HG03342 (cell line): ENCODE results near the gene SRRM2.

Experiments
- ATAC-seq: cut with Tn5 transposase; IDR thresholded peaks from one replicate; pipeline ENCODE4 v1.9.1; 2021; ENCODE audit warnings: mild to moderate bottlenecking, moderate library complexity; ENCODE audit not compliant: unreplicated experiment

Gene SRRM2

GRCh38 chr16:2737895-2738418 is 14.5 kb upstream of the SRRM2 start:
- no peak for ATAC-seq

DNA sequence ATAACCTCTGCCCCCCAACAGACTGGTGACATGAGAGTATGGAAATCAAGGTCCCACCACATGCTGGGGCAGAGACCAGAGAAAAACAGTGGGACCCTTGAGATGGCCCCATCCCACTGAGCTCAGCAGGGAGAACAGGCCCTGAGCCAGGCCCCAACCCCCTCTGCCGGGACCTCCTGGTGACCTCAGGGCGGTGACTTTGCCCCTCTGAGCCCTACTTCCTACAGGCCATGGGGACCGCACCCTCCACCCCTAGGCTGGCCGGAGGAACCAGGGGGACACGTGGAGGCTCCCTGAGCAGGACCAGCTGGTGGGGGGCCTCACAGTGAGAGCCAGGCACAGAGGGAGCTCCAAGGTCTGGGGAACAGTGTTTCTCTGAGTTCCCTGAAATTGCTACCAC is 13.8 kb upstream of the SRRM2 start:
- no peak for ATAC-seq

DNA sequence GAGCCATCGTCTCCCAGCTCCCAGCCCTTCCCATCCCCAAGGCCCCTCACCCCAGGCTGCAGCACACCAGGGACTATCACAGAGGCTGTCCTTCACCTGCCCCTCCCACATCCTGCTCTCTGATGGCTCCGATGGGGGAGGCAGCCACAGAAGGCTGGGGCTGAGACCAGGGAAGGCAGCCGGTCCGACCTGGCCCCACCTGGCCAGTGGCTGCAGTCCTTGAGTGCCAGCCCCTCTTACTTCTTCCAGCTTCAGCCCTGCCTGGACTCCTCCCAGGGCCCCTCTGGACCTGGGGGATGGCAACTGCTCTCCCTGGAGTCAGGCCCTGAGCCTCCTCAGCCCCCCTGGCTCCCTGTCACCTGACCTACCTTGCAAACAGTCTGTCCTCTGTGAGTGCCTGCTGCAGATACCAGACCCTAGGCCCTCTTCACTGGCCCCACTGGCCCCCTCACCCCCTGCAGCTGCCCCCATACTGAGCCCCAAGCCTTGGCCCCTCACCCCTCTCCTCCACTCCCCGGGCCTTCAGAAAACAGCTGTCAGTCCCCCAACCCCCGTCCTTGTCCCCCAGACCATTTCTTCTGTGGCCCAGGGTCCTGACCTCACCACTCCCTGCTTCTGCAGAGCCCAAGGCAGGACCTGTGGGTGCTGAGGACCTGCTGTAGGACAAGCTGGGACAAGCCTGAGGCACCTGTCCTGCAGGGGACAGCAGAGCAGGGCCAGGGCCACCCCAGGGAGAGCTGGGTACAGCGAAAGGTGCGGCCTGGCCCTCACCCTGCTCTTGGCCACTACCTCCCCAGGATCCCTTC is 12.6 kb upstream of the SRRM2 start:
- no peak for ATAC-seq

GRCh38 chr16:2740476-2740875 is 12.0 kb upstream of the SRRM2 start:
- no peak for ATAC-seq

DNA sequence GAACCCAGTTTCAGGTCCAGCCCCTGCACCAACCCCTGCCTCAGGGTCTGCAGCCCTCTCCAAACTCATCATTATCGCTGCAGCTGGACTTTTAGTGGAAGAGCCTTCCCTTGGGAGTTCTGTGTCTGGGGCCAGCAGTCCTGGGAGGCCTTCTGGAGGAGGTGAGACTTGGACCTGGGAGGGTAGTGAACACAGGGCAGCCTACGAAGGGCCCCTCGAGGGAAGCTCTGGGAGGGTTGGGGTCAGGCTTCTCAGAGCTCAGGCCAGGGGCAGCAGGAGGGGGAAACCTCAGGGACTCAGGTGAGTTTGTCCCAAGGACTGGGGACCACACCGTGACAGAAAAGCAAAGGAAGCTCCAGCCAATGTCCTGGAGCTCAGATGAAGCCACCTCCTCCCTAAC is 11.3 kb upstream of the SRRM2 start:
- ATAC-seq = no peak

DNA sequence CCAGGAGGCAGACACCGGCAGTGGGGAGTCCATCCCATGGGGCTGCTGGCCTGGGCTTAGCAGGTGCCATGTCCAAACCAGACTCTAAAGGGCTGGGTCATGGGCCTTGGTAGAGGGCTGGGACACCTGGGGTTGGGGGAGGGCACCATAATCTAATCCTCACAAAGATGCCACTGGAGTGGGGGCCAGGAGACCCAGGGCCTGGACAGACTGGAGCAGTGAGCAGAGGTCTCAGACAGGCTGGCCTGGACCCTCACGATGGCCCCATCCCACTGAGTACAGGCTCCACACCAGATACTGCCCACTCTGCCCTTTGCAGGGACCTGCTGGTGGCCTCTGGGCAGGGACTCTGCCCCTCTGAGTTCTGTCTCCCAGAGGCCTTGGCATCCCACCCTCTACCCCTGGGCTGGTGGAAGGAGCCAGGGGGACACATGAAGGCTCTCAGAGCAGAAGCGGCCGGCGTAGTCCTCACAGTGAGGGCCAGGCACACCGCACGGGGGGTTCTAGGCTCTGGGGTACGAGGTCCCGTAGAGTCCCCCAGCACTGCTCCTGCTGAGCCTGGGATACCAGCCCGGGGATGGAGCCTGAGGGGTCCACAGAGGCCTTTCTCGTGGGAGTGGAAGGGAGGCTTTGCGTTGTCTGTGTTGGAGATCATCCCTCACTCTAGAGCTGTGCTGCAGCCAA is 10.0 kb upstream of the SRRM2 start:
- ATAC-seq = no peak

DNA sequence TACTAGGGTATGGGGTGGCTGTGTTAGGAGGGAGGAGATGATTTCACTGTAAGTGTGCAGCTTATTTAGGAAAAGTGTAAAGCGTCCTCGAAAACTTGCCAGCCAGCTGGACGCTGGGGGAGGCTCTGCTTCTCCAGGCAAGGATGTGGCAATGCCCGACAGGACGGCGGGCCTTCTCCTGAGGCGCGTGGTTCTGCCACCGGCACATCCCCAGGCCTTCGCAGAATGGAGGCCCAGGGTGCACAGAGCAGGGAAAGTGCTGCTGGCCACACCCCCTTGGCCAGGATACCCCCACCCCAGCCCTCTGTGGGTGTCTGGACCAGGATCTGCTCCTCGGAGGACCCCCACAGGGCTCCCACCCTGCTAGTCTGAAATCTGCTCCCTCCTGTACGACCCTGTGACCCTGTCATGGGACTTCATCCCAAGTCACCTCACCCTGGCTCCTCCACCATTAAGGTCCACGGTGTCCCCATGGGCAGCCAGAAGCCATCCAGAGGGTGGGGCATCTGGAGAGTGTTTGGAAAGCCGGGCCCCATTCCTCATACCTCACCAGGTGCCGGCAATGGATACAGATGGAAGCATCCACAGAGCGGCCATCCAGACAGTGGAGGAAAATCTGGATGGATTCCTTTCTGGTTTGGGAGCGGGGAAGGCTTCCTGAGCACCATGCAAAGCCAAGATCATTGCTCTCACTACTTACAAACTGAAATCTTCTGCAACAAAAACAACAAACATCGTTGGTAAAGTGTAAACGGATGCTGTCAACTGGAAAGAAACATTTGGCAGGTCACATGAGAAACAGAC is 9.2 kb upstream of the SRRM2 start:
- no peak for ATAC-seq

DNA sequence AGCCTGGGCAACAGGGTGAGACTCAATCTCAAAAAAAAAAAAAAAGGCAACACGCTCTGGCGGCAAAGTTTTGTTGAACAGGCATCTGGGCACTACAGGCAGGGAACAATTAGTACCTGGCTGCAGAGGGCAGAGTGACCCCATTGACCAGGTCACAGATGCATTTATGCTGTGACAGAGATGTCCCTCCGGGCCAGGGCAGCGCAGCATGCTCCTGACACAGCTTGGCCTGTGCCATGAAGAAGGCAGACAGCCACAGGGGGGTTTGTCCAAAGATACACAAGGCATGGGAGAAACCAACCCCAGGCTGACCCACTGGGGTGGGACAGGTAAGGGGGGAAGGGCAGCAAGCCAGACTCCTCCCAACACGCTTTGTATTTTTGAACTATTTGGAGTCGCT is 7.7 kb upstream of the SRRM2 start:
- ATAC-seq = no peak

GRCh38 chr16:2745116-2745890 is 7.1 kb upstream of the SRRM2 start:
- no peak for ATAC-seq

DNA sequence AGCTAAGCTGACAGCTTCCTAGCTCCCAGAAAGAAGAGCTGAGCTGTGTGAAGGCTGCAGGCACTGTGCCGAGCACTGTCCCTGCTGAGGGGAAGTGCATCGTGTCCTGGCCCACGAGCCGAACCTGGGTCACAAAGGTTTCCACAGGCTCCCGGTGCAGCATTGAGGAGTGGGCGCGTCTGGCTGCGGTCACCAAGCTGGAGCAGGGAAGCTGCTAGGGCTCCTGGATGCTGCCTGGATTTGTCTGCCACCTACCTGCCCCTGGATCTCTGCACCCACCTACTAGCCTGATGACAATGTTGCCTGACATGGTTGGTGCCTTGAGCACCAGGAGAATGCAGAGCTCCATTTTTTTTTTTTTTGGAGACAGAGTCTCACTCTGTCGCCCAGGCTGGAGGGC is 6.5 kb upstream of the SRRM2 start:
- ATAC-seq = no peak

DNA sequence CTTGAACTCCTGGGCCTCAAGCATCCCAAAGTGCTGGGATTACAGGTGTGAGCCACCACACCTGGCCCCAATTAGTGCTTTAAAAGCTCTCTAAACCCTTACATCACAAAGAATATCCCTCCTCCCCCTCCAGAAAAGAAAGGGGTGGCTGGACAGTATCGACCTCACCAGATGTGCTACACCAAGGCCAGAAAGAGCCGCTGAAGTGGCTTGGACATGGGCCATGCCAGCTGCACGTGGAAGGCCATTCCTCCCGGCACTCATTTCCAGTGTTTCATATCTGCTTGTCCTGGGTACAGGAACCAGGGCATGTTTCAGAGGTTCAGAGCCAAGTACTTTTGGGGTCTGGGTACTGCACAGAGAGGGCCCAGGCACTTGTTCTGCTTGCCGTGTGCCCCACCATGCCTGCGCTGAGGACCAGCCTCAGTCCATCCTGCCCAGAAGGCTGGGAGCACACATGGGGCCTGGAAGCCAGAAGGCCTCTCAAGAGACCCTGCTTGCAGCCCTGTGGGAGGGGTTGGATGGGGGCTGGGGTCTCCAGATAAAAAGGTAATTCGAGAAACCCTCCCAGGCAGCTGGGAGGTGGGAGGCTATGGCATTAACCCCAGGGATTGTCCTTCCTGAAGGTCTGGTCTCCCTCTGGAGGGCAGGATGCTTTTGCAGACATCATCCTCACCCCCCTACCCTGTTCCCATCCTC is 3.5 kb upstream of the SRRM2 start:
- ATAC-seq = no peak

DNA sequence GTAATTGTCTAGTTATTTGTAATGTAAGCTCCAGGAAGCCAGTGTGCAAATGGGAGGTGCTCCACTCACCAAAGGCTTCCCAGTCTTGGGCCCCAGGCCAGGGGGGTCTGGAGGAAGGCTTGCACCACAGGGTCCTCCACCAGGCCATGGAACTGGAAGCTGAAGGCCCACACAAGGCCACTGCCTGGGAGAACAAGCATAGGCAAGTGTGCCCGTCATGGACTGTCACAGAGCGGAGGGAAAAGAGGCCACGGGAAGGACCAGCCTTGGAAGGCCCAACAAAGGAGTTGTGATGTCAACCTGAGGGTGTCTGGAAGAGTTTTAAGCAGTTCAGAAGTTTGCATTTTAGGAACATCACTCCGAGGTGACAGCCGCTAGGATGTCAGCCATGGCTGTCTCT is 3.0 kb upstream of the SRRM2 start:
- no peak for ATAC-seq

- no peak for ATAC-seq
Measured at GRCh38 chr16:2749936-2750335, 2.5 kb upstream of the SRRM2 start.

DNA sequence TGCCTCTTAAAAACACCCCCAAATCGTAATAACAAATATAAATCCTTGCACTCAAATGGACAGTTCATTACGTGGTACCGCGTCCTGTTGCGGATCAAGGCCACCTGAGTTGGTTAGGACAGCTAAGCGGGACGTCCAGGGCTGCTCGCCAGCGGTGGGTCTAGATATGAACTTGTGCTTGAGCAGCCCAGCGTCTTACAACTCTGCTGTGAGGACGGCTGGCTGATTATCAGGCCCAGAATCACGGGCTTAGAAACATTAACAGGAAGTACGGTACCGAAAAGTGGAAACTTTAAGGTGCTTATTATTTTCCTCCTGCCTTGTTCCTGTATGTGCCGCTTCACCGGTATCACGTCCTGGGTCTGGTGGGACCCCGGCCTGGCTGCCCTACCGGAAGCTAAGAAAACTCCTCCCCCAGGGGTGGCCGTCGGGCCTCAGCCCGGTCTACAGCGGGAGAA is 832 bp upstream of the SRRM2 start:
- ATAC-seq = peak; percentile 30

DNA sequence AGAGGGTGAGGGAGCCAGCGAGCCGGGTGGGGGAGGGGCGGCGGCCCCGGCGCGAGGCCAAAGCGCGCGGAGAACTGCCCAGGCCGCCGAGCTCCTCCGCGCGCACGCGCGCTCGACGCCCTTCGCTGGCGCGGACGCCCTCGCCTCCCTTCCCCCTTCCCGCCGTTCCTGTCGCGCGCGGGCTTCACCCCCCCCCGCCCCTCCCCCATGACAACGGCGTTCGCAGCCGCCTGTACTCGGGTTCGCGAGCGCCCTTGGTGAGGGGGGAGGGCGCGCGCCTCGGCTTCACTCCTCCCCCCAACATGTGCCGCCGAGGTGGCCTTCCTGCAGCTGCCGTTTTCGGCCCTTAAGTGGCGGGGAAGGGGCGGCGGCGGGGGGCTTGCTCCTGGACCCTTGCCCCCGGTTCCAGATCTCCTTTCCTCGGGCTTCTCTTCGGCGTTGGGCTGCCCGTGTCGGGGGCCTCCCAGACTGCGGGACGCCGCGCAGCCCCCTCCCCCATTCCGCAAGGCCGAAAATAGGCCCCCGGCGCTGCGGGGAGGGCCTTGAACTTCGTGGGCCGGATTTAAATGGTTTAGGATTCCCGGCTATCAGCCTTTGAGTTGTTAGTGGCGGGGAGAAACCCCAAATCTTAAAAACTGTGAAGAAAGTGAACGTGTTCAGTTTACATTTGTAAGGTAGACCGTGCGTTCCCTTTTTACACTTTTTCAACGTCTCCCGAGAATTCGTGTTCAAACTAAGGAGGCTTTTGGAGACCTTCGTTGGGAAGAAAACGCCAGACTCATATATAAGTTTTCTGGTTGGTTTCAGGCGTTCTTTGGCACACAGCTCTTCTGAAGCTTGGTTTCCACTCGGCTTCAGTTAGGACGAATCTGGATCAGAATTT is 653 bp downstream of the SRRM2 start:
- peak; percentile 30 for ATAC-seq

- no peak for ATAC-seq
Measured at GRCh38 chr16:2753733-2754020, 1.2 kb downstream of the SRRM2 start.

DNA sequence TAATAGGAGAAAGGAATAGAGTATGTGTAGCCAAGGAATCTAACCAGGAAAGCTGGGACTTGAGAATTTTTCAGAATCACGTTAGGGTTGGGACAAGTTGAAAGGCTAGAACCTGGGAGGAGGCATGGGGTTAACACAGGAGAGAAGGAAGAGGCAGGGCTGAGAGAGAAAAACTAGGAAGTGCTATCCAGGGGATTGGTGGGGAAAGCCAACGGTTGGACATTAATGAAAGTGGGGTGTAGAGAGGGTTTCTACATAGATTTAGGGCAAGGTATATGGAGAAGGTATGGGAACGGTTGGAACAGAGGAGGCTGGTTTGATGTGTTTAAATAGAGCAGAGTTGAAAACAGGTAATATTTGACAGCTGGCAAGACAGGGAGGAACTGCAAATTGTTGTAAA is 2.7 kb downstream of the SRRM2 start:
- no peak for ATAC-seq

DNA sequence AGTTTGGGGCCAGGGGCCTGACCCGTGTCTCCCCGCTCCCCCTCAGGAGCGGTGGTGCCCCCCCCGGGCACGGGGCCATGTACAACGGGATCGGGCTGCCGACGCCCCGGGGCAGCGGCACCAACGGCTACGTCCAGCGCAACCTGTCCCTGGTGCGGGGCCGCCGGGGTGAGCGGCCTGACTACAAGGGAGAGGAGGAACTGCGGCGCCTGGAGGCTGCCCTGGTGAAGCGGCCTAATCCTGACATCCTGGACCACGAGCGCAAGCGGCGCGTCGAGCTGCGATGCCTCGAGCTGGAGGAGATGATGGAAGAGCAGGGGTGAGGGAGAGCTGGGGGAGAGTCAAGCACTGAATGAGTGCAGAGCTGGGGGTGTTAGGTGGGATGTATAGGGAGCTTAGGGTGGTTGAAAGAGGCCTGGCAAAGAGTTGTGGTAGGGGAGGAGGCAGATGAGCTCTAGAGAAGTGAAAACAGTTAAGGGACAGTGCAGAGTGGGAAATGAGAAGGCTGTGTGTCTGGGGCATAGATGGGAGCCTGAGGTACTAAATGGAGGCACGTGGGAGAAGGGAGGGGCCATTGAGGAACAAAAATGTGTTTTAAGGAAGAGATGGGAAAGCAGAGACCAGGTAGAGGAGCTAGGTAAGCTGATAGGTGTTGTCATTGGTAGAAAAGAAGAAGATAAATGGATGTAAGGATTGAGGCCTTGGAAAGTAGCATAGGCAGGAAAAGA is 4.0 kb downstream of the SRRM2 start:
- no peak for ATAC-seq

DNA sequence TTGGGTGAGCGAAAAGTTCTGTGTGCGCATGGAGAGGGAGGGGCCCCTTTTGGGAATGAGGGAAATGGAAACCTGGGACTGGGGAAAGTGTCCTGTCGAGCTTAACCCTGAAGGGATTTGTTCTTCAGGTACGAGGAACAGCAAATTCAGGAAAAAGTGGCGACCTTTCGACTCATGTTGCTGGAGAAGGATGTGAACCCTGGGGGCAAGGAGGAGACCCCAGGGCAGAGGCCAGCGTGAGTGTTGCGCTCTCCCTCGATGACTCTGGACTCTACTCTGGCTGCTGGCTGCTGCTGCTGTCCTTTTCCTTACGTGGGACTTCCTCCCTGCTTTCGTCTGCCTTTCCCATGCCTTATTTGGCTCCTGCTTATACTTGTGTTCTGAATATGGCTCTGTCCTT is 4.9 kb downstream of the SRRM2 start:
- no peak for ATAC-seq
